ENCODE measurements around the gene SIPA1L3.
"Not testable (repeated sequence)": the region's sequence is repeated elsewhere in the genome, so short reads cannot be mapped to it uniquely, and the experiment has no call there.

SIPA1L3 gene, protein sequence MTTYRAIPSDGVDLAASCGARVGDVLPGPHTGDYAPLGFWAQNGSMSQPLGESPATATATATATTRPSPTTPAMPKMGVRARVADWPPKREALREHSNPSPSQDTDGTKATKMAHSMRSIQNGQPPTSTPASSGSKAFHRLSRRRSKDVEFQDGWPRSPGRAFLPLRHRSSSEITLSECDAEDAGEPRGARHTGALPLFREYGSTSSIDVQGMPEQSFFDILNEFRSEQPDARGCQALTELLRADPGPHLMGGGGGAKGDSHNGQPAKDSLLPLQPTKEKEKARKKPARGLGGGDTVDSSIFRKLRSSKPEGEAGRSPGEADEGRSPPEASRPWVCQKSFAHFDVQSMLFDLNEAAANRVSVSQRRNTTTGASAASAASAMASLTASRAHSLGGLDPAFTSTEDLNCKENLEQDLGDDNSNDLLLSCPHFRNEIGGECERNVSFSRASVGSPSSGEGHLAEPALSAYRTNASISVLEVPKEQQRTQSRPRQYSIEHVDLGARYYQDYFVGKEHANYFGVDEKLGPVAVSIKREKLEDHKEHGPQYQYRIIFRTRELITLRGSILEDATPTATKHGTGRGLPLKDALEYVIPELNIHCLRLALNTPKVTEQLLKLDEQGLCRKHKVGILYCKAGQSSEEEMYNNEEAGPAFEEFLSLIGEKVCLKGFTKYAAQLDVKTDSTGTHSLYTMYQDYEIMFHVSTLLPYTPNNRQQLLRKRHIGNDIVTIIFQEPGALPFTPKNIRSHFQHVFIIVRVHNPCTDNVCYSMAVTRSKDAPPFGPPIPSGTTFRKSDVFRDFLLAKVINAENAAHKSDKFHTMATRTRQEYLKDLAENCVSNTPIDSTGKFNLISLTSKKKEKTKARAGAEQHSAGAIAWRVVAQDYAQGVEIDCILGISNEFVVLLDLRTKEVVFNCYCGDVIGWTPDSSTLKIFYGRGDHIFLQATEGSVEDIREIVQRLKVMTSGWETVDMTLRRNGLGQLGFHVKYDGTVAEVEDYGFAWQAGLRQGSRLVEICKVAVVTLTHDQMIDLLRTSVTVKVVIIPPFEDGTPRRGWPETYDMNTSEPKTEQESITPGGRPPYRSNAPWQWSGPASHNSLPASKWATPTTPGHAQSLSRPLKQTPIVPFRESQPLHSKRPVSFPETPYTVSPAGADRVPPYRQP (N-terminal part only)

DNA sequence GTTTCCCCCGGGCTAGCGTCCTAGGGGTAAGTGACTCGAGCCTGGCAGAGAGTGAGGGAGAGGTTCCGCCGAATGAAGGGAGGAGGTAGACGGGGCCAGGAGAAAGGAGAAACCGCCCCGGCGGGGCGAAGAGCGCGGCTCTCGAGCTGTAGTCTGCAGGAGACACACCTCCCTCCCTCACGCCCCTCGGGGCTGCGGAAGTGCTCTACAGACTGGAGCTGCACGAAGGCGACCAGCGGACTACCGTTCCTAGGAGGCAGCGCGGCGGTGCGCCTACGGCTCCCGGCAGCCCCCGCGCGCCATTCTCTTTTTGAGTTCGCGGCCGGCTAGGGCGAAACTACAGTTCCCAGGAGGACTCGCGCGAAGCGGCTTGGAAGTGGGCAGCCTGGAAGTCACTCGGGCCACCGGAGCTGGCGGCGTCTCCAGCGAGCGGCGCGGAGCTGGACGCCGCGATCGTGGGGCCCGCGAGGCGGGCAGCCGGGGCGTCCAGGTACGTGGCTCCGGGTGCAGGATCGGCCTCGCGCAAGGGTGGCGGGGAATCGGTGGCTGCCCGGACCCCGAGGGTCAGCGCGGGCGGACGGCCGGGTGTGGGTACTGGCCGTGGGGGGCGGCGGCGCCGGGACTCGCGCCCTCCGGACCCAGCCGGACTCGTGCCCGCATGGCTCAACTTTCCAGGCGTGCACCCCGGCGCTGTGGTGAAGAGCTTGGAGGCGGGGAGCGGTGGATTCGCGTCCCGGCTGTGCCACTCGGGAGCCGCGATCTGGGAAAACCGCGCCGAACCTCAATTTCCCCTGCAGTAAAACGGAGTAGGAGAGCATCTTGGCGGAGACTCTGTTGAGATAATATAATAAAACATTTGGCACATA, at the start of gene SIPA1L3:
Gene SIPA1L3 (plus strand): TSS at position 340 of the 866 bp plus-strand sequence. CDS start 174,358 bp downstream, outside the sequence.
- peak; percentile 92 for DNase-seq

GRCh38 chr19:37864501-37864900, 42.5 kb upstream of the SIPA1L3 start:
- DNase-seq, result no peak

DNA sequence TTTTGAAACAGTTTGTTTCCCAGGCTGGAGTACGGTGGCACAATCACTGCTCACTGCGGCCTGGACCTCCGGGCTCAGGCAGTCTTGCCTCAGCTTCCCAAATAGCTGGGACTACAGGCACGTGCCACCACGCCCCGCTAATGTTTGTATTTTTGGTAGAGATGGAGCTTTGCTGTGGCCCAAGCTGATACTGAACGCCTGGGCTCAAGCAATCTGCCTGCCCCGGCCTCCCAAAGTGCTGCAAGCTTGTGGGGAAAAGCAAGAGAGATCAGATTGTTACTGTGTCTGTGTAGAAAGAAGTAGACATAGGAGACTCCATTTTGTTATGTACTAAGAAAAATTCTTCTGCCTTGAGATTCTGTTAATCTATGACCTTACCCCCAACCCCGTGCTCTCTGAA, 41.1 kb upstream of the SIPA1L3 start:
- not testable (repeated sequence) for DNase-seq

DNA sequence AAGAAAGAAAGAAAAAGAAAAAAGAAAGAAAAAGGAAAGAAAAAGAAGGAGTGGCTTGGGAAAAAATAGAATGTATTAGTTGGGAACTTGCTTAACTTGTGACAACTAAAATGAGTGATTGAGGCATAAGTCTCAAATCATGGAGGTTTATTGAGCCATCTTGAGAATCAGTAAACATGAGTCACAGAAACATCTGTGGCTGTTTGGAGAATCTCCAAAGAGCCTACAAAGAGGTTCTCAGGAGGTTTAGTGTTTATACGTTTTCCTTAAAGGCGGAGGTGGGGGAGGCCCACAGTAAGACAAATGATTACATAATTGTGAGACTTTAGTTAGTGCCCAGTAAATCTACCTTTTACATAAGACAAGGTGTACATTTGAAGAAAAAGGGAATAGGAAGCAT, 39.2 kb upstream of the SIPA1L3 start:
- no peak for DNase-seq

- no peak for DNase-seq
Measured at GRCh38 chr19:37869766-37870340, 37.2 kb upstream of the SIPA1L3 start.

GRCh38 chr19:37872383-37872782, 34.6 kb upstream of the SIPA1L3 start:
- no peak for DNase-seq

GRCh38 chr19:37874784-37875183, 32.2 kb upstream of the SIPA1L3 start:
- DNase-seq, result no peak

DNA sequence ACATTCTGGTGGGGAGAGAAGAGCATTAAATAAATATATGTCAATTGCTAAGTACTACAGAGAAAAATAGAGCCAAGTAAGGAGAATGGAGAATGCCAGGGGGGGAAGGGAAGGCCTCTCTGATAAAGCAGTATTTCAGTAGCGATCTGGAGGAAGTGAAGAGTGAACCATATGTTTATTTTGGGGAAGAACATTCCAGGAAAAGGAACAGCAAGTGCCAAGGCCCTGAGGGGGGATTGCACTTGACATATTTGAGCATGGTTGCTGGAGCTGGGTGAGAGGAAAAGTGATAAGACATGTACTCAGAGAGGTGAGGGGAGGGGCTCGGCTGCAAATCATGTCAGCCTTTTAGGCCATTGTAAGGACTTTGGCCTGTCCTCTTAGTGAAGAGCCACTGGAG, 31.0 kb upstream of the SIPA1L3 start:
- no peak for DNase-seq

DNA sequence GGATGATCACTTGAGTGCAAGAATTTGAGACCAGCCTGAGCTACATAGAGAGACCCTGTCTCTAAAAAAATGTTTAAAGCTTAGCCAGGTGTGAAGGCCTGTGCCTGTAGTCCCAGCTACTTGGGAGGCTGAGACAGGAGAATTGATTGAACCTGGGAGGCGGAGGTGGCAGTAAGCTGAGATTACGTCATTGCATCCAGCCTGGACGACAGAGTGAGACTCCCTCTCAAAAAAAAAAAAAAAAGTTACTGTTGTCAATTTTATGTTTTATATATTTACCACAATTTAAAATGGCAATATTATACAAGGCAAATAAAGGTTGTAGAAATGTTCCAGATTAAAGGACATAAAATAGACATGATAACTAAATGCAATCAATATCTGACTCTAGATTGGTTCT, 29.9 kb upstream of the SIPA1L3 start:
- DNase-seq, result no peak

DNA sequence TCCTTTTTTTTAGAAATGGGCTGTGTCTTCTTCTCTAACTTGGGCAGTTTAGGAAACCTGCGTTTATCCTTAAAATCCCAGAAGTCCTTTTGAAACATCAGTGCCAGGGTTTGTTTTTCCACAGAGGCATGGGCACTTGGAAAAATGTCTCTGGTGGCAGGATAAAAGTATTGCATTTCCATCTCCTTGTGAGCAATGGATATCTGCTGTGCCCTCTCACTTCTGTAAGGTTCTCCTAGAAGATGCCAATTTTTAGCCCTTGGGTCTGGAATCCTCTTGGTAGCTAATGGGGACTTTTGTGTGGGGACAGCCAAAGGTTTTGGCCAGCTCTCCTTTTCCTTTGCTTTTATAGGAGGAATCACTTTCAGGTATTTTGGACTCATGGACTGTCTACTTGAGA, 21.6 kb upstream of the SIPA1L3 start:
- no peak for DNase-seq

- no peak for DNase-seq
Measured at GRCh38 chr19:37886571-37886970, 20.4 kb upstream of the SIPA1L3 start.

GRCh38 chr19:37893845-37894575, 13.0 kb upstream of the SIPA1L3 start:
- DNase-seq, result no peak

GRCh38 chr19:37896180-37896579, 10.8 kb upstream of the SIPA1L3 start:
- DNase-seq, result no peak

- DNase-seq, result no peak
Measured at GRCh38 chr19:37899453-37899852, 7.6 kb upstream of the SIPA1L3 start.

- DNase-seq, result no peak
Measured at GRCh38 chr19:37899966-37900365, 7.0 kb upstream of the SIPA1L3 start.

DNA sequence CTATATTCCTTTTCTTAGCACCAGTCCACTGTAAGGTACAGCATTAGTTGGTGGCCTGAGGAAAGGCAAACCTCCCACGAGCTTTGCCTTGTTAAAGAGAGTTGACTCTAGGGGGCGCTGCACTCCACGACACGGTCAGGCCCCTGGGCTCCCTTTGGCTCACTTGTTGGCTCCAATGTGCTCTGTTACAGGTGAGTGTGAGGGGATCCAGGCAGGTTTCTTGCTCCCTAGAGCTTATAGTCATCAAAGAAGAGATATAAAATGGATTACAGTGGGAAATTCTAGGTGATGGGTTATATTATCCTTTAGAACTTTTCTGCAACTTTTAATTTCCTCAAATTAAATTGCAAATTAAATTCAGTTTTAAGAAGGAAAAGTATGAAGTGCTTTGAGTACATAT, 4.3 kb upstream of the SIPA1L3 start:
- DNase-seq, result peak; percentile 81

DNA sequence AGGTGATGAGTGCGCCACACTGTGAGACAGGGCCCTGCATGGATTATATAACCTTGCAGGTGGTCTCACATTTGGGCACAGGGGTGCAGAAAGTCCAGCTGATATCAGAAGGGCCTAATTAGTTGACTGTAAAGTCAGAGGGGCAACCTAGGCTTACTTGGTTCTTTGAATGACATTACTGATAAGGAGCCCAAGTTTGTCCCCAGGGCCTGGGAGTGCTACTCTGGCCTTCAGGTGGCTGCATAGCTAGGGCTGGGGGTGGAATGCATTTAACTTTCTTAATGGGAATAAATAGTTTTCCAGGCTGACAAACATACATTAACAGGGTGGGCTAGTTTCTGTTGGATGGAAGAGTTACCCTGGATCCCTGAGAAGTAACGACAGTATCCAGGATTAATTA, 3.9 kb upstream of the SIPA1L3 start:
- no peak for DNase-seq

DNA sequence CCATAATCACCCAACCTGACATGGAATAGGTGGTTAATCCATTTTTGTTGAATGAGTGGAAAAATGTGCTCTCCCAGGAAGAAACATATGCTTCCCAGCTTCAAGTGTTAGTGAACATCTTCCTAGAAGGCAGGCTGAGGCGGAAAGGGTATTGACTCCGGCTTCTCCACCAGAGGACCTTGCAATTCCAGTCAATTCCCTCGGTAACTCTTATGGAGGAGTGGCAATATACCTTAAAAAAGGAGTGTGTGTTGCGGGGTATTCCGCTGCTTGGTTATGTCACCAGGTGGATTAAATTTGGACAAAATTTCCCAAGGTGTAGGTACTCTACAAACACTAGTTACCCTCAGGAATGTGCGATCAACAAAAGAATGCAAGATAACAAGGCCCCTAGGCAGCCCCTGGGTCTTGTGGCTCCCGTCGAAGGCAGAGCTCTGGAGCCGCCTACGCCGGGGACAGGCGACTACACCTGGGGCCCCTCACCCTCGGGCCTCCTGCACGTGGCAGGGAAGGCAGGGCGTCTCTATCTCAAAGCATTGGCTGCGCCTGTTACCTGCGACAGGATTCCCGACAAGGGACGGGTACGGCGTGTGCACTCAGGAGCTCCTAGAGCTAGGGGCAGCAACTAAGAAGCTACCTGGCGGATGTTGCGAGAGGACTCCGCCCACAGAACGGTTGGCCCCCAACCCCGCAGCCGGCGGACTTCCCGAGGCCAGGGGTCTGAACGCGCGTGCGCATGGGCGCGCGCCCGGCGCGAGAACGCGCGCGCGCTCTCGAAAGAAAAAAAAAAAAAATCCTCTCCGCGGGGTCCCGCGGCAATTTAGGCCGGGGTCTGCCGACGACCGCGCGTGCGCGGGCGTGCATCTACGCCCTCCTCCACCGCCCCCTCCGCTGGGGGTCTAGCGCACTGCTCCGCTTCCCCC, 801 bp upstream of the SIPA1L3 start, which contains the start of gene WDR87:
Gene WDR87 (minus strand): TSS at position 649 of the 923 bp plus-strand sequence. CDS start 8,355 bp downstream, outside the sequence.
- DNase-seq, result peak; percentile 68

DNA sequence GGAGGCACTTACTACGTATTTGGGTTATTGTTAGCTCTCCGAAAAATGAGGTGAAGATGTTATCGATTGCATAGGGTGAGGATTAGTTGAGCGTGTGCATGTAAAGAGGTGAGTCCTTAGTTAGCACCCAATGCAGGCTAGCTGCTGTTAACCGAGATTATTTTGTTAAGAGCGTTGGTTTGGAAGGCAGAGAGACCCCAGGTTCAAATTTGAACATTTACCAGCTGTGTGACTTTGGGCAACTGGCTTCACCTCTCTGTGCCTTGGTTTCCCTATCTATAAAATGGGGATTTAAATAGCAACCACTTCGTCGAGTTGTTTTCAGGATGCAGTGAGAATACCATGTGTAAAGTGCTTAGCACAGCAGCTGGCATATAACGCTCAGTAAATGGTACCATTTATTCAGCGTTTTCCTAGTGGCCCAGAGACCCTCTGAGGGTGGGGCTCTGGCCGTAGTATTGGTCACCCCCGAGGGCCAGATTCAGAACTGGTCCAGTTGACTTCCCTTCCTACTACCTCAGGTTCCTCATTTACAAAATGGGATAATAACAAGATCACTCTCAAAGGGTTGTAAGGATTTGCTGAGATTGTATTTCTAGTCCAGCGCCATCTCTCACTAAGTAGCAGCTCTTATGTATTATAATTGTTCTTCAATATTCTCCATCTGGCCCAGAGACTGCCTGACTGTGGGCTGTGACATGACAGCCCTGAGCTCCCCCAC, 887 bp downstream of the SIPA1L3 start:
- DNase-seq, result no peak
